ENCODE data around the gene FBRS.

The FBRS gene

GRCh38 chr16:30703971-30704370, 45.7 kb downstream of the FBRS start:
- no peak for DNase-seq (ENCODE audit: low read depth)
- Histone ChIP-seq H3K36me3 (ENCODE audit: control insufficient read depth, insufficient read depth, low read length, severe bottlenecking) (peaks cover 82% of the 10 kb centered on the region), H3K9me3 (ENCODE audit: control insufficient read depth, low read length) (no peaks in the 10 kb centered on the region)

GRCh38 chr16:30706046-30706445, 47.8 kb downstream of the FBRS start:
- peaks cover 96% of the 10 kb centered on the region for H3K36me3 ChIP-seq (ENCODE audit: control insufficient read depth, insufficient read depth, low read length, severe bottlenecking)
- no peak for DNase-seq (ENCODE audit: low read depth)

More at GRCh38 chr16:30703971-30704370, 45.7 kb downstream of the FBRS start:
- Histone ChIP-seq H3K27me3 (replicated peaks; ENCODE audit: control insufficient read depth, insufficient read depth, low read length) (no peaks in the 10 kb centered on the region), H3K4me3 (ENCODE audit: low read length) (no peak overlapping the region), H3K9ac (ENCODE audit: low read length) (no peak overlapping the region), H3K4me1 (ENCODE audit: control insufficient read depth, insufficient read depth, low read length) (peaks cover 21% of the 10 kb centered on the region)

GRCh38 chr16:30710971-30711370, 52.7 kb downstream of the FBRS start:
- Histone ChIP-seq H3K36me3 (ENCODE audit: control insufficient read depth, insufficient read depth, low read length, severe bottlenecking) (peaks cover 93% of the 10 kb centered on the region), H3K4me1 (ENCODE audit: control insufficient read depth, insufficient read depth, low read length) (peaks cover 12% of the 10 kb centered on the region), H3K27me3 (replicated peaks; ENCODE audit: control insufficient read depth, insufficient read depth, low read length) (no peaks in the 10 kb centered on the region), H3K4me3 (ENCODE audit: low read length) (no peak overlapping the region), H3K9ac (ENCODE audit: low read length) (no peak overlapping the region), H3K9me3 (ENCODE audit: control insufficient read depth, low read length) (no peaks in the 10 kb centered on the region)
- DNase-seq (ENCODE audit: low read depth) = no peak

More at GRCh38 chr16:30706046-30706445, 47.8 kb downstream of the FBRS start:
- H3K4me1 ChIP-seq (ENCODE audit: control insufficient read depth, insufficient read depth, low read length) = peaks cover 6% of the 10 kb centered on the region
- H3K4me3 ChIP-seq (ENCODE audit: low read length) = no peak overlapping the region
- no peaks in the 10 kb centered on the region for H3K9me3 ChIP-seq (ENCODE audit: control insufficient read depth, low read length)
- H3K27me3 ChIP-seq (replicated peaks; ENCODE audit: control insufficient read depth, insufficient read depth, low read length) = no peaks in the 10 kb centered on the region
- H3K9ac ChIP-seq (ENCODE audit: low read length) = no peak overlapping the region

- H3K4me3 ChIP-seq (ENCODE audit: low read length) = no peak overlapping the region
- H3K27me3 ChIP-seq (replicated peaks; ENCODE audit: control insufficient read depth, insufficient read depth, low read length) = no peaks in the 10 kb centered on the region
- H3K9me3 ChIP-seq (ENCODE audit: control insufficient read depth, low read length) = no peaks in the 10 kb centered on the region
- no peak for DNase-seq (ENCODE audit: low read depth)
- no peak overlapping the region for H3K9ac ChIP-seq (ENCODE audit: low read length)
- peaks cover 13% of the 10 kb centered on the region for H3K4me1 ChIP-seq (ENCODE audit: control insufficient read depth, insufficient read depth, low read length)
- H3K36me3 ChIP-seq (ENCODE audit: control insufficient read depth, insufficient read depth, low read length, severe bottlenecking) = peaks cover 93% of the 10 kb centered on the region
Observed at GRCh38 chr16:30711712-30712111, 53.5 kb downstream of the FBRS start.

GRCh38 chr16:30715750-30716445, 57.7 kb downstream of the FBRS start:
- no peak overlapping the region for H3K4me3 ChIP-seq (ENCODE audit: low read length)
- H3K9ac ChIP-seq (ENCODE audit: low read length) = peak overlapping the region; percentile 5
- H3K4me1 ChIP-seq (ENCODE audit: control insufficient read depth, insufficient read depth, low read length) = peaks cover 14% of the 10 kb centered on the region
- no peaks in the 10 kb centered on the region for H3K9me3 ChIP-seq (ENCODE audit: control insufficient read depth, low read length)
- DNase-seq (ENCODE audit: low read depth) = no peak
- peaks cover 87% of the 10 kb centered on the region for H3K36me3 ChIP-seq (ENCODE audit: control insufficient read depth, insufficient read depth, low read length, severe bottlenecking)
- H3K27me3 ChIP-seq (replicated peaks; ENCODE audit: control insufficient read depth, insufficient read depth, low read length) = no peaks in the 10 kb centered on the region

- H3K36me3 ChIP-seq (ENCODE audit: control insufficient read depth, insufficient read depth, low read length, severe bottlenecking) = peaks cover 91% of the 10 kb centered on the region
- no peaks in the 10 kb centered on the region for H3K9me3 ChIP-seq (ENCODE audit: control insufficient read depth, low read length)
- H3K9ac ChIP-seq (ENCODE audit: low read length) = no peak overlapping the region
- peaks cover 31% of the 10 kb centered on the region for H3K4me1 ChIP-seq (ENCODE audit: control insufficient read depth, insufficient read depth, low read length)
- H3K4me3 ChIP-seq (ENCODE audit: low read length) = no peak overlapping the region
- no peaks in the 10 kb centered on the region for H3K27me3 ChIP-seq (replicated peaks; ENCODE audit: control insufficient read depth, insufficient read depth, low read length)
- DNase-seq (ENCODE audit: low read depth) = no peak
Observed at GRCh38 chr16:30720086-30720485, 61.9 kb downstream of the FBRS start.

Measured in adipocyte (in vitro differentiated cells).